Tibial nerve (tissue), 4 donors: ENCODE results near the gene AK9. TPM values are rescaled to one million over a fixed set of nuclear protein-coding genes. Genes with fewer than 3 reads are reported as not detected.

Source experiments
- DNase-seq, 2 donors: peaks; one replicate each; pipeline ENCODE4 v3.0.0-alpha.2; 2019; ENCODE audit warnings: low spot score in 2 of 2
- H3K27ac ChIP-seq, 4 donors: fragments of 200-600 bp; sonication (generic) in 3 of 4; one replicate each; pipeline ENCODE4 v1.5.1; 2017 to 2019; ENCODE audit warnings: mild to moderate bottlenecking in 1 of 4
- H3K27me3 ChIP-seq, 2 donors: fragments of 200-600 bp; sonication (generic) in 1 of 2; one replicate each; pipeline versions ENCODE4 v1.5.1 to v1.6.0; 2017 to 2019
- H3K36me3 ChIP-seq, 3 donors: fragments of 200-600 bp; sonication (generic); one replicate each; pipeline ENCODE4 v1.5.1; 2018 to 2019
- H3K4me1 ChIP-seq, 4 donors: fragments of 200-600 bp; sonication (generic) in 3 of 4; one replicate each; pipeline ENCODE4 v1.5.1; 2017 to 2019
- H3K4me3 ChIP-seq, 4 donors: fragments of 200-600 bp; sonication (generic) in 3 of 4; one replicate each; pipeline ENCODE4 v1.5.1; 2017 to 2019; ENCODE audit warnings: mild to moderate bottlenecking in 1 of 4, moderate library complexity in 1 of 4
- H3K9me3 ChIP-seq, 4 donors: fragments of 200-600 bp; sonication (generic) in 3 of 4; one replicate each; pipeline ENCODE4 v1.5.1; 2017 to 2019
- CTCF ChIP-seq, 5 experiments: fragments of 200-600 bp in 3 of 5; fragments of 450-650 bp in 2 of 5; sonication (generic) in 3 of 5; IDR thresholded peaks; one replicate each; pipeline ENCODE4 v1.5.1; 2016 to 2019; ENCODE audit warnings: antibody characterized with exemption in 5 of 5, mild to moderate bottlenecking in 3 of 5, moderate library complexity in 2 of 5
- EP300 ChIP-seq, 2 donors: sonication (generic); formaldehyde crosslinking; IDR thresholded peaks; one replicate each; pipeline ENCODE4 v1.6.1; 2017; ENCODE audit warnings: antibody characterized with exemption in 2 of 2, mild to moderate bottlenecking in 1 of 2
- POLR2A ChIP-seq, 2 donors: fragments of 450-650 bp; IDR thresholded peaks; one replicate each; pipeline ENCODE4 v1.6.1; 2017; ENCODE audit warnings: antibody characterized with exemption in 2 of 2, mild to moderate bottlenecking in 2 of 2, moderate library complexity in 2 of 2
- WGBS, 2 donors: methylation state at CpG; one replicate each; pipeline ENCODE4 v1.1.5; 2018; 5-methylcytosine and 5-hydroxymethylcytosine counted together
- total RNA-seq, 4 donors: library from RNA; depleted of rRNA; stranded (reverse); fragments of >200 nt; gene quantifications; one replicate each; pipeline ENCODE4 v1.1.0, GENCODE V29; 2016

The AK9 gene
- total RNA-seq = 10 to 100 TPM in 3 of 4 donors, 1 to 10 TPM in 1; 8.1 to 19.8 (median 14.1) TPM

GRCh38 chr6:109690737-109691621 is at the start of gene AK9, which contains the start of gene FIG4:
TSS of gene AK9 (minus strand) at chr6:109691202. CDS start at chr6:109675745, 15,457 bp downstream.
TSS of gene FIG4 (plus strand) at chr6:109691296. CDS start at chr6:109691436, 140 bp downstream.
- peak; percentile 84 to 91 for DNase-seq
- peaks cover 0 to 9% (median 0%) of the 10 kb centered on the region in 3 donors for H3K36me3 ChIP-seq
- peak within 1 kb of the TSS; percentile 64 to 90 (median 82) for H3K27ac ChIP-seq
- peaks cover 0 to 36% (median 12%) of the 10 kb centered on the region in 4 donors for H3K4me1 ChIP-seq
- peak within 1 kb of the TSS; percentile 54 to 71 (median 64) for H3K4me3 ChIP-seq
- H3K27me3 ChIP-seq = no peaks in the 10 kb centered on the region
- WGBS, 2 donors = 0 to 1% methylated on average over 29 to 34 of the region's 47 CpGs
- TF ChIP-seq EP300 (IDR thresholded peaks at IDR 0.05) (peak; percentile 55 to 87), POLR2A (IDR thresholded peaks at IDR 0.05) (peak in 1 of 2 donors; percentile 62), CTCF (IDR thresholded peaks at IDR 0.05) (peak in 1 of 5 experiments; percentile 13)
- H3K9me3 ChIP-seq = no peaks in the 10 kb centered on the region

- H3K27ac ChIP-seq = no peak overlapping the region
- H3K27me3 ChIP-seq = no peaks in the 10 kb centered on the region
- H3K9me3 ChIP-seq = no peaks in the 10 kb centered on the region
- no peak for DNase-seq
- TF ChIP-seq EP300 (IDR thresholded peaks at IDR 0.05) = no peak
- no peak for TF ChIP-seq POLR2A (IDR thresholded peaks at IDR 0.05)
- no peak for TF ChIP-seq CTCF (IDR thresholded peaks at IDR 0.05)
- H3K36me3 ChIP-seq = peaks cover 0 to 76% (median 7%) of the 10 kb centered on the region in 3 donors
- 86 to 93% methylated on average over 6 to 7 of the region's 7 CpGs for WGBS, 2 donors
- H3K4me3 ChIP-seq = no peak overlapping the region
- no peaks in the 10 kb centered on the region for H3K4me1 ChIP-seq
Measured at GRCh38 chr6:109740787-109741186, 49.8 kb upstream of the AK9 start.

GRCh38 chr6:109739686-109740085 is 48.7 kb upstream of the AK9 start:
- H3K36me3 ChIP-seq = peaks cover 0 to 85% (median 7%) of the 10 kb centered on the region in 3 donors
- TF ChIP-seq POLR2A (IDR thresholded peaks at IDR 0.05) = no peak
- no peak for TF ChIP-seq EP300 (IDR thresholded peaks at IDR 0.05)
- TF ChIP-seq CTCF (IDR thresholded peaks at IDR 0.05) = no peak
- WGBS, 2 donors = 87 to 90% methylated on average over 3 of the region's 3 CpGs

GRCh38 chr6:109738667-109739066 is 47.7 kb upstream of the AK9 start:
- WGBS, 2 donors = 83 to 85% methylated on average over 2 of the region's 2 CpGs
- Histone ChIP-seq H3K27ac (no peak overlapping the region), H3K36me3 (peaks cover 0 to 77% (median 7%) of the 10 kb centered on the region in 3 donors), H3K4me1 (no peaks in the 10 kb centered on the region), H3K9me3 (no peaks in the 10 kb centered on the region), H3K4me3 (no peak overlapping the region), H3K27me3 (no peaks in the 10 kb centered on the region)
- no peak for DNase-seq
- no peak for TF ChIP-seq POLR2A (IDR thresholded peaks at IDR 0.05)
- TF ChIP-seq EP300 (IDR thresholded peaks at IDR 0.05) = no peak
- no peak for TF ChIP-seq CTCF (IDR thresholded peaks at IDR 0.05)

More at GRCh38 chr6:109739686-109740085, 48.7 kb upstream of the AK9 start:
- Histone ChIP-seq H3K4me1 (no peaks in the 10 kb centered on the region), H3K4me3 (no peak overlapping the region), H3K27ac (no peak overlapping the region), H3K27me3 (no peaks in the 10 kb centered on the region), H3K9me3 (no peaks in the 10 kb centered on the region)
- DNase-seq = no peak

- no peak for DNase-seq
- Histone ChIP-seq H3K27ac (no peak overlapping the region), H3K4me1 (no peaks in the 10 kb centered on the region), H3K27me3 (no peaks in the 10 kb centered on the region), H3K36me3 (peaks cover 0 to 73% (median 7%) of the 10 kb centered on the region in 3 donors), H3K9me3 (no peaks in the 10 kb centered on the region), H3K4me3 (no peak overlapping the region)
- WGBS, 2 donors = 60 to 80% methylated on average over 1 of the region's 1 CpG
- TF ChIP-seq POLR2A (IDR thresholded peaks at IDR 0.05) (no peak), CTCF (IDR thresholded peaks at IDR 0.05) (no peak)
Measured at GRCh38 chr6:109738255-109738654, 47.3 kb upstream of the AK9 start.
